Activated T-cell treated with anti-CD3 and anti-CD28 coated beads, Interleukin-2, amount 50 U/mL, for 4 hours (primary cell): ENCODE results near the gene PTPRR. TPM values are rescaled to one million over a fixed set of nuclear protein-coding genes. Genes with fewer than 3 reads are reported as not detected.

Source experiments
- ATAC-seq, 2 donors: fragments of 200-7000 bp; cut with Tn5 transposase; one replicate each; pipeline ENCODE4 v1.10.0; 2021
- DNase-seq: peaks from one replicate; pipeline ENCODE4 v3.0.0-alpha.2; 2020
- H3K27me3 Mint-ChIP-seq: one replicate; pipeline ENCODE4 v1.8.0; 2021; ENCODE audit warnings: low read depth, mixed read lengths
- H3K36me3 Mint-ChIP-seq: one replicate; pipeline ENCODE4 v1.8.0; 2022; ENCODE audit warnings: mixed read lengths; ENCODE audit not compliant: insufficient read depth
- H3K4me1 Mint-ChIP-seq: one replicate; pipeline ENCODE4 v1.8.0; 2021; ENCODE audit warnings: low read depth, mixed read lengths
- H3K4me3 Mint-ChIP-seq: one replicate; pipeline ENCODE4 v1.8.0; 2021; ENCODE audit warnings: mild to moderate bottlenecking, moderate library complexity, mixed read lengths
- H3K9me3 Mint-ChIP-seq: one replicate; pipeline ENCODE4 v1.8.0; 2021; ENCODE audit warnings: mixed read lengths
- total RNA-seq, 3 donors: library from RNA; stranded (reverse); gene quantifications; one replicate each; pipeline ENCODE4 v1.2.1, GENCODE V29; 2021

Gene PTPRR
- total RNA-seq, 3 donors from 2014 or later, result not detected

- Mint-ChIP-seq H3K4me1 (no peaks in the 10 kb centered on the region), H3K27me3 (peaks cover 13% of the 10 kb centered on the region), H3K9me3 (no peaks in the 10 kb centered on the region), H3K36me3 (no peaks in the 10 kb centered on the region), H3K4me3 (no peak overlapping the region)
- DNase-seq (no peak), ATAC-seq (no peak)
These were observed 302.2 kb downstream of the PTPRR start for GRCh38 chr12:70618371-70618770.

- ATAC-seq (no peak), DNase-seq (no peak)
- Mint-ChIP-seq H3K4me1 (no peaks in the 10 kb centered on the region), H3K4me3 (no peak overlapping the region), H3K9me3 (no peaks in the 10 kb centered on the region), H3K36me3 (no peaks in the 10 kb centered on the region), H3K27me3 (peaks cover 17% of the 10 kb centered on the region)
These were observed 303.1 kb downstream of the PTPRR start for GRCh38 chr12:70617450-70617849.

GRCh38 chr12:70615174-70615866 lies 305.2 kb downstream of the PTPRR start:
- DNase-seq (no peak), ATAC-seq (no peak)
- Mint-ChIP-seq H3K36me3 (no peaks in the 10 kb centered on the region), H3K4me1 (no peaks in the 10 kb centered on the region), H3K9me3 (no peaks in the 10 kb centered on the region), H3K27me3 (peaks cover 30% of the 10 kb centered on the region), H3K4me3 (no peak overlapping the region)

GRCh38 chr12:70609739-70610491 lies 310.6 kb downstream of the PTPRR start:
- Mint-ChIP-seq H3K9me3 (no peaks in the 10 kb centered on the region), H3K27me3 (peaks cover 38% of the 10 kb centered on the region), H3K4me3 (no peak overlapping the region), H3K36me3 (no peaks in the 10 kb centered on the region), H3K4me1 (peaks cover 2% of the 10 kb centered on the region)
- DNase-seq (no peak), ATAC-seq (peak; percentile 25 to 37)

- Mint-ChIP-seq H3K4me1 (peaks cover 2% of the 10 kb centered on the region), H3K36me3 (no peaks in the 10 kb centered on the region), H3K27me3 (peaks cover 41% of the 10 kb centered on the region), H3K4me3 (peak overlapping the region; percentile 58), H3K9me3 (no peaks in the 10 kb centered on the region)
- no peak for ATAC-seq
- DNase-seq, result no peak
These were observed 311.3 kb downstream of the PTPRR start for GRCh38 chr12:70609203-70609602.

GRCh38 chr12:70608184-70608583 lies 312.4 kb downstream of the PTPRR start:
- ATAC-seq (no peak), DNase-seq (no peak)
- Mint-ChIP-seq H3K4me3 (no peak overlapping the region), H3K9me3 (no peaks in the 10 kb centered on the region), H3K27me3 (peaks cover 35% of the 10 kb centered on the region), H3K4me1 (peaks cover 2% of the 10 kb centered on the region), H3K36me3 (no peaks in the 10 kb centered on the region)

GRCh38 chr12:70607107-70607506 lies 313.4 kb downstream of the PTPRR start:
- Mint-ChIP-seq H3K4me1 (peaks cover 2% of the 10 kb centered on the region), H3K36me3 (no peaks in the 10 kb centered on the region), H3K27me3 (peaks cover 37% of the 10 kb centered on the region), H3K4me3 (no peak overlapping the region), H3K9me3 (no peaks in the 10 kb centered on the region)
- ATAC-seq (no peak), DNase-seq (no peak)

GRCh38 chr12:70605976-70606375 lies 314.6 kb downstream of the PTPRR start:
- H3K36me3 Mint-ChIP-seq, result no peaks in the 10 kb centered on the region
- H3K9me3 Mint-ChIP-seq, result no peaks in the 10 kb centered on the region
- peaks cover 32% of the 10 kb centered on the region for H3K27me3 Mint-ChIP-seq
- no peak for ATAC-seq
- no peak for DNase-seq
- H3K4me3 Mint-ChIP-seq, result no peak overlapping the region
- peaks cover 2% of the 10 kb centered on the region for H3K4me1 Mint-ChIP-seq

- Mint-ChIP-seq H3K27me3 (peaks cover 24% of the 10 kb centered on the region), H3K9me3 (no peaks in the 10 kb centered on the region), H3K36me3 (no peaks in the 10 kb centered on the region), H3K4me1 (peaks cover 2% of the 10 kb centered on the region), H3K4me3 (no peak overlapping the region)
- no peak for ATAC-seq
- no peak for DNase-seq
These were observed 315.9 kb downstream of the PTPRR start for GRCh38 chr12:70604662-70605061.

- ATAC-seq (no peak), DNase-seq (no peak)
- Mint-ChIP-seq H3K9me3 (no peaks in the 10 kb centered on the region), H3K4me3 (no peak overlapping the region), H3K36me3 (no peaks in the 10 kb centered on the region), H3K27me3 (peaks cover 11% of the 10 kb centered on the region), H3K4me1 (no peaks in the 10 kb centered on the region)
These were observed 317.5 kb downstream of the PTPRR start for GRCh38 chr12:70603044-70603443.

GRCh38 chr12:70598467-70599193 lies 321.9 kb downstream of the PTPRR start:
- Mint-ChIP-seq H3K9me3 (no peaks in the 10 kb centered on the region), H3K36me3 (no peaks in the 10 kb centered on the region), H3K27me3 (peaks cover 10% of the 10 kb centered on the region), H3K4me3 (no peak overlapping the region), H3K4me1 (no peaks in the 10 kb centered on the region)
- DNase-seq (no peak), ATAC-seq (no peak)

- Mint-ChIP-seq H3K4me3 (no peak overlapping the region), H3K4me1 (no peaks in the 10 kb centered on the region), H3K9me3 (no peaks in the 10 kb centered on the region), H3K27me3 (peaks cover 13% of the 10 kb centered on the region), H3K36me3 (no peaks in the 10 kb centered on the region)
- DNase-seq (no peak), ATAC-seq (no peak)
These were observed 327.9 kb downstream of the PTPRR start for GRCh38 chr12:70592664-70593063.

GRCh38 chr12:70590549-70591226 lies 329.9 kb downstream of the PTPRR start:
- Mint-ChIP-seq H3K36me3 (no peaks in the 10 kb centered on the region), H3K9me3 (no peaks in the 10 kb centered on the region), H3K4me1 (no peaks in the 10 kb centered on the region), H3K4me3 (no peak overlapping the region), H3K27me3 (peaks cover 13% of the 10 kb centered on the region)
- ATAC-seq (no peak), DNase-seq (no peak)

- peaks cover 13% of the 10 kb centered on the region for H3K27me3 Mint-ChIP-seq
- DNase-seq, result peak; percentile 37
- no peaks in the 10 kb centered on the region for H3K36me3 Mint-ChIP-seq
- H3K4me3 Mint-ChIP-seq, result no peak overlapping the region
- ATAC-seq, result peak in 1 of 2 donors; percentile 55
- no peaks in the 10 kb centered on the region for H3K4me1 Mint-ChIP-seq
- H3K9me3 Mint-ChIP-seq, result no peaks in the 10 kb centered on the region
These were observed 330.5 kb downstream of the PTPRR start for GRCh38 chr12:70590051-70590450.
